Parathyroid adenoma (tissue), 2 donors: ENCODE results near the gene SH3D21.

ENCODE experiments used
- H2AFZ ChIP-seq: fragments of 300-600 bp; sonication (generic); one replicate; pipeline ENCODE4 v1.7.0; 2017; ENCODE audit warnings: antibody characterized with exemption, mild to moderate bottlenecking
- H3K27ac ChIP-seq: fragments of 300-600 bp; sonication (generic); one replicate; pipeline ENCODE4 v1.7.0; 2017
- H3K27me3 ChIP-seq: fragments of 300-600 bp; sonication (generic); one replicate; pipeline ENCODE4 v1.7.0; 2017; ENCODE audit warnings: low read length; ENCODE audit not compliant: control insufficient read depth, insufficient read depth
- H3K36me3 ChIP-seq: fragments of 300-600 bp; sonication (generic); one replicate; pipeline ENCODE4 v1.7.0; 2017; ENCODE audit warnings: low read length; ENCODE audit not compliant: control insufficient read depth, insufficient read depth
- H3K4me1 ChIP-seq: fragments of 300-600 bp; sonication (generic); one replicate; pipeline ENCODE4 v1.7.0; 2017; ENCODE audit warnings: control low read depth
- H3K4me2 ChIP-seq: fragments of 300-600 bp; sonication (generic); one replicate; pipeline ENCODE4 v1.7.0; 2017; ENCODE audit warnings: low read length
- H3K4me3 ChIP-seq: fragments of 300-600 bp; sonication (generic); one replicate; pipeline ENCODE4 v1.7.0; 2017; ENCODE audit warnings: low read depth, low read length
- H3K79me2 ChIP-seq: fragments of 300-600 bp; sonication (generic); one replicate; pipeline ENCODE4 v1.7.0; 2017; ENCODE audit warnings: control low read depth
- H3K9ac ChIP-seq: fragments of 300-600 bp; sonication (generic); one replicate; pipeline ENCODE4 v1.7.0; 2017; ENCODE audit warnings: mild to moderate bottlenecking
- H3K9me3 ChIP-seq: fragments of 300-600 bp; sonication (generic); one replicate; pipeline ENCODE4 v1.7.0; 2017; ENCODE audit warnings: low read length; ENCODE audit not compliant: control insufficient read depth
- CTCF ChIP-seq: fragments of 300-600 bp; sonication (generic); IDR thresholded peaks from one replicate; pipeline ENCODE4 v1.7.0; 2017; ENCODE audit warnings: antibody characterized with exemption, mild to moderate bottlenecking
- donor health status: primary hyperparathyroidism.

Gene SH3D21

GRCh38 chr1:36366091-36366661, 60.0 kb downstream of the SH3D21 start:
- Histone ChIP-seq H3K27me3 (no peaks in the 10 kb centered on the region), H3K4me3 (no peak overlapping the region), H3K27ac (peak overlapping the region; percentile 19), H3K4me1 (peaks cover 4% of the 10 kb centered on the region), H3K4me2 (no peak overlapping the region), H3K9ac (no peak overlapping the region), H3K9me3 (no peaks in the 10 kb centered on the region), H3K79me2 (peaks cover 13% of the 10 kb centered on the region), H2AFZ (no peak overlapping the region), H3K36me3 (no peaks in the 10 kb centered on the region)
- no peak for TF ChIP-seq CTCF

- Histone ChIP-seq H3K4me3 (no peak overlapping the region), H3K4me2 (no peak overlapping the region), H3K9me3 (no peaks in the 10 kb centered on the region), H3K4me1 (peaks cover 4% of the 10 kb centered on the region), H3K27ac (no peak overlapping the region), H3K79me2 (peaks cover 10% of the 10 kb centered on the region), H3K36me3 (no peaks in the 10 kb centered on the region), H3K9ac (no peak overlapping the region), H2AFZ (no peak overlapping the region), H3K27me3 (no peaks in the 10 kb centered on the region)
- TF ChIP-seq CTCF = no peak
These were observed 60.9 kb downstream of the SH3D21 start for GRCh38 chr1:36367066-36367465.

- no peaks in the 10 kb centered on the region for H3K9me3 ChIP-seq
- no peaks in the 10 kb centered on the region for H3K36me3 ChIP-seq
- no peak for TF ChIP-seq CTCF
- no peak overlapping the region for H3K4me2 ChIP-seq
- no peak overlapping the region for H2AFZ ChIP-seq
- H3K27me3 ChIP-seq = no peaks in the 10 kb centered on the region
- H3K79me2 ChIP-seq = peaks cover 9% of the 10 kb centered on the region
- H3K4me1 ChIP-seq = peaks cover 4% of the 10 kb centered on the region
- H3K27ac ChIP-seq = no peak overlapping the region
- no peak overlapping the region for H3K9ac ChIP-seq
- no peak overlapping the region for H3K4me3 ChIP-seq
These were observed 61.6 kb downstream of the SH3D21 start for GRCh38 chr1:36367798-36368197.

- Histone ChIP-seq H3K9me3 (no peaks in the 10 kb centered on the region), H3K27me3 (no peaks in the 10 kb centered on the region), H3K27ac (no peak overlapping the region), H3K4me2 (no peak overlapping the region), H3K4me3 (no peak overlapping the region), H3K9ac (no peak overlapping the region), H3K4me1 (peaks cover 13% of the 10 kb centered on the region), H3K79me2 (peaks cover 10% of the 10 kb centered on the region), H2AFZ (no peak overlapping the region), H3K36me3 (no peaks in the 10 kb centered on the region)
- peak; percentile 84 for TF ChIP-seq CTCF
These were observed 63.1 kb downstream of the SH3D21 start for GRCh38 chr1:36369061-36369861.
